Measurements from ENCODE around the gene NRTN.
"Not testable (repeated sequence)": the region's sequence is repeated elsewhere in the genome, so short reads cannot be mapped to it uniquely, and the experiment has no call there.

The NRTN gene

DNA sequence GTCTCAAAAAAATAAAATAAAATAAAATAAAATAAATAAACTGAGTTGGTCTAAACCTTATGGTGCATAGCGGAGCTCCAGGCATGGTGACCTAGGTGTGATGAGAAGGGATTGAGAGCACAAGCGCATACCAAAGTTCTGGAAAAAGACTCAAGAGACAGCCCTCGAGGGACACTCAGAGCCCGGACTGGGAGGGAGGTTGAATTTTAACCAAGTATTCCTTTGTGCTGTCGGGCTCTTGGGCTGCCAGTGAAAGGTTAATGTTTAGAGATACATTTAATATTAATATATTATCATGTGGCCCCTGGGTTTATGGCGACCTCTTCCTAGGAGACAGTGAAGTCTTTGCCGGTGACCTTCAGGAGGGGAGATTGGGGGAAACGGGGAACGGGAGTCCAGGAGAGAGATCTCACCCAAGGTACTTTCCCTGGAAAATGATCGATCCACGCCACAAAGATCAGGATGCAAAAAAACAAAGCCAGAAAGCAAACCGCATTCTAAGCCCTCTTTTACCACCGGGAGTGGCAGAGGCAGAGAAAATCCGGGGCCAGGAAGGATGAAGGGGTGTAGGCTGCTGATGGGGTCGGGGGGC lies 33.0 kb downstream of the NRTN start:
- Mint-ChIP-seq H3K27me3 (peaks cover 2% of the 10 kb centered on the region), H3K27ac (no peak overlapping the region), H3K4me1 (no peaks in the 10 kb centered on the region)

DNA sequence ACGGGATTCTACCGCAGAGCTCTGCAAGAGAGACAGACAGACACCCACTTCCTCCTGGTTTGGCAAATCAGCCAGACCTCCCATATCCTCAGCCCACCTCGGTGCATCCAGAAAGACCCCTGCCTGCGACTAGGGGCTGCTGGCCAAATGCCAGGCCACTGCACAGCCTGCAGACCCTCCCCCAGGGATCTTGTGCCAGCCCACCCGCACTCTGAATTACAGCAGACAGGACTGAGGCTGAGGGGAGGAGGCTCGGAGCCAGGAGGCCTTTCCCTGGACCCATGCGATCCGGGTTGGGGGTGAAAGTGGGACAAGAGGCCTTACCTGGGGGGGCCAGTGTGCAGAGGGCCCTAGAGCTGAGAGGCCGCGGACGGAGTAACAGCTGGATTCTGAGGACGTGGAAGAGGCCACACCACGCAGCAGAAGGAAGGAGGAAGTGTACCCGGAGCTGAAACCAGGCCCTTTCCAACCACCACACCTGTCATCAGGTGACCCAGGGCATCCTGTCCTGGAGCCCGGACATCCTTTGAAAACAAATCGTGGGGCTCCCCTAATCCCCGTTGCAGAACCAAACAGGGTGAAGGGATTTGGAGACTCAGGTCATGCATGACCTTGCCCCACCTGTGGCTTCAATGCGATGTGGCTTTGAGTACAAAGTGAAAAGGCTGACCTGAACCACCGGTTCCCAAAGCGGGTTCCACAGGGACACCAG lies 33.6 kb downstream of the NRTN start:
- no peaks in the 10 kb centered on the region for H3K36me3 Mint-ChIP-seq
- peaks cover 2% of the 10 kb centered on the region for H3K27me3 Mint-ChIP-seq
- H3K4me1 Mint-ChIP-seq = no peaks in the 10 kb centered on the region
- no peak overlapping the region for H3K4me3 Mint-ChIP-seq
- no peaks in the 10 kb centered on the region for H3K9me3 Mint-ChIP-seq
- no peak overlapping the region for H3K27ac Mint-ChIP-seq

More for the DNA sequence above, 33.0 kb downstream of the NRTN start:
- H3K9me3 Mint-ChIP-seq = no peaks in the 10 kb centered on the region
- H3K4me3 Mint-ChIP-seq = no peak overlapping the region
- no peaks in the 10 kb centered on the region for H3K36me3 Mint-ChIP-seq

DNA sequence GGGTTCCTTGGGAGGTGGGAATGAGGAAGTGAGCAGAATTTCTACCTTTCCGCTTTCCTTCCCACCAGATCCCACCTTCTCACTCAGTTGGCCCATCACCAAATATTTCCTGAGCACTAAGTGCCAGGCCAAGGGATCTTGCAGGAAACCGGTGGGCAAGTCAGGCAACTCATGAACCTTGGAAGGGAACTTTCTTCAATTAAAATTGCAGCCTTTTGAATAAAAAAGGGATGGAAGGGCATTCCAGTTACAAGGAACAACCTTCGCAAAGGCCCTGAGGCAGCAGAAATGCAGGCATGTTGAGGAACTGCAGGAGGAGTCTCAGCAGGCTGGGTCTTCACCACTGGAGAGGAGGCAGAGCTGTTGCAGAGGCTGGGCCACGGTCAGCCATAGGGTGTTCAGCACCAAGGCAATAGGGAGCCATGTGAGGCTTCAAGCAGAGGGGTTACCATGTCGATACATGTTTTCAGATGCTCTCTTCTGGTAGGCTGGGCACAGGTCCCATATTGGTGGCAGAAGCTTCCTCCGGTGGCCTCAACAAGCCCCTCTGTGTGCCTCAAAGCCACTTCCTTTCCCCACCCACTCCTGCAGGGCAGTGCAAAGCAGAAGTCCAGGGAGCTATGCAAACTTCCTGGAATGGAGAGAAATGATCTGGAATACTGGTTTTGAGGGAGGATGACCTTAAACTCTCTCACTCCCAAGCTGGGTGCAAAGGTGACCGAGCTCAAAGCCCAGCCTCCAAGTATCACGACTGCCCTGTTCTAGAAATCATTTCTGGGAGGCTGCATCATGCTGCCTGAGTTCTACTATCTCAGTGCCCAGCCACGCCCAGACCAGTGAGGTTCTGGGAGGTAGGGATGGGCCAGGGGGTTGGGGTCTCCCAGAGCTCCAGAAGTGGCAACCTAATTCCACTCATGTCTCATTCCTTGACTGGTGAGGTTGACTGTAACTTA lies 34.5 kb downstream of the NRTN start, which contains the start of gene FUT6:
FUT6 (minus strand) TSS at position 638 of the 953 bp plus-strand sequence. CDS start 7,135 bp downstream, outside the sequence.
- H3K27me3 Mint-ChIP-seq = peaks cover 2% of the 10 kb centered on the region
- H3K9me3 Mint-ChIP-seq = no peaks in the 10 kb centered on the region
- H3K4me1 Mint-ChIP-seq = no peaks in the 10 kb centered on the region
- no peaks in the 10 kb centered on the region for H3K36me3 Mint-ChIP-seq
- H3K4me3 Mint-ChIP-seq = no peak within 1 kb of the TSS
- no peak within 1 kb of the TSS for H3K27ac Mint-ChIP-seq

DNA sequence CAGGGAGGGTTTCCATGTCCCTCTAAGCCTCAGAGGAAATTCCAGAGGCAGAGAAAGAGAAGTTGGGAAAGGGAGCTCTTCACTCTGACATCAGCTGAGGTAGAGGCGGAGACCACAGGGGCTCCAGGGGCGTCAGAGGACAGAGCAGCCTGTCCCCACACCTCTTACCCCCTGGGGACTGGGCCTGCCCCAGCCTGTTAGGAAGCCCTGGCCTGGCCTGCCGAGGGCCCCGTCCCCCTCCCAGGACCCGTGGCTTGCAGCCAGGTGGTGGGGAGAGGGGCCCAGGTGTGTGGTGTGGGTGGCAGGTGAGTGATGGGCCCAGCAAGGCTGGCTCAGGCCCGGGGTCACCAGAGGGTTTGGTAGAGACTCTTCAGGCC lies 36.9 kb downstream of the NRTN start:
- H3K4me3 Mint-ChIP-seq, H3K27me3 Mint-ChIP-seq, H3K36me3 Mint-ChIP-seq, H3K27ac Mint-ChIP-seq, H3K4me1 Mint-ChIP-seq, H3K9me3 Mint-ChIP-seq: not testable (repeated sequence)

DNA sequence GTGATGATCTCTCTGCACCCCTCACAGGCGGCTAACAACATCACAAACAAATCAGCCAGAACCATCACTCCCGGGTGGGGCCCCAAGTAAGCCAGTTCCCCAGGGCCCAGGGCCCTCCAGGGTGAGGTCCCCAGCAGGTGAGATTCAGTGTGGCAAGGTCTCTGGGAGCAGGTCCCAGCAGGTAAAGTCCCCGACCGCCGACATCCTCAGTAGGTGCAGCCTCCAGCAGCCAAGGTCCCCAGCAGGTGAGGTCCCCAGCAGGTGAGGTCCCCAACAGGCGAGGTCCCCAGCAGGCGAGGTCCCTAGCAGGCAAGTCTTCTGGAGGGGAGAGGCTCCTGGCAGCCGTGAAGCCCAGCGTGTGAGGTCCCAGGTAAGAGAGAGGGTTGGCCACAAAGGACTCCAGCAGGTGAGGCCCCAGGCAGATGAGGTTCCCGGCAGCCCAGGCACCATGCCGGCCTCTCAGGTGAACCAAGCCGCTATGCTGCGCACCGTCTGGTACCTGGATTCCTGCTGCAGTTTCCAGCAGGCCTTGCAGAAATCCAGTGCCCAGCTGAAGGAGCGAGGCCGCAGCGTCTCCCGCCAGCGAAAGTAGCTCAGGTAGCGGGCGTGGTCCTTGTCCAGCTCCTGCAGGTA lies 38.5 kb downstream of the NRTN start:
- Mint-ChIP-seq H3K4me3 (no peak overlapping the region), H3K9me3 (no peaks in the 10 kb centered on the region), H3K27me3 (no peaks in the 10 kb centered on the region), H3K4me1 (no peaks in the 10 kb centered on the region), H3K27ac (no peak overlapping the region), H3K36me3 (no peaks in the 10 kb centered on the region)

DNA sequence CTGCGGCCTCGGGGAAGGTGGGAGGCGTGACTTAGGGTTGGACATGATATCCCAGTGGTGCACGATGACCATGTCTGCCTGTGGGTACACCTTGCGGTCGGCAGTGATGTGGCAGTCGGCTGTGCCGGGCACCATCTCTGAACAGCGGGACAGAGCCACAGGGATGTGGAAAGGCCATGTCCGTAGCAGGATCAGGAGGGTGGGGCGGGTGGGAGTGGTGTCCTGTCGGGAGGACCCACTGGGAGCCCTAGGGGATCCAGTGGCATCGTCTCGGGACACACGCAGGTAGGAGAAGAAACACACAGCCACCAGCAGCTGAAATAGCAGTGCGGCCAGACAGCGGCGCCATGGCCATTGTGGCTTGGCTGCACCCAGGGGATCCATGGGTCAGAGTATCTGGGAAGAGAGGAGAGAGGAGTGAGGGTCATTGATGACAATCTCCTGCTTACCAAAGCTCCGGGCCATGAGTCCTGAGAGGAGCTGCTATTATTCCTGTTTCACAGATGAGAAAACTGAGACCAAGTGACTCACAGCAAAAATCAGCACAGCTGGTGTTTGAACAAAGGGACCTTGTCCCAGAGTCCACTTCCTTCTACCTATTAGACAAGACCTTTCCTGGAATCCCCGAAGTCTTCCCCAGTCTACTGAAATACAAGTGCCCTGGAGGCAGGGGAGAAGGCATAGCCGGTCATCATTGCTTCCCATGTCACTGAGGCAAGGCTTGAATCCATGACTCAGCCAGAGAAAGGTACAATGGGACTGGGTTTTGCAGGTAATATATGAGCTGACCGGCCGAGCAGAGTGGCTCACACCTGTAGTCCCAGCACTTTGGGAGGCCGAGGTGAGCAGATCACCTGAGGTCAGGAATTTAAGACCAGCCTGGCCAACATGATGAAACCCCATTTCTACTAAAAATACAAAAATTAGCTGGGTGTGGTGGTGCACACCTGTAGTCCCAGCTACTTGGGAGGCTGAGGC lies 39.9 kb downstream of the NRTN start:
- Mint-ChIP-seq H3K9me3 (no peaks in the 10 kb centered on the region), H3K4me3 (no peak overlapping the region), H3K27me3 (no peaks in the 10 kb centered on the region), H3K4me1 (no peaks in the 10 kb centered on the region), H3K36me3 (no peaks in the 10 kb centered on the region), H3K27ac (no peak overlapping the region)

DNA sequence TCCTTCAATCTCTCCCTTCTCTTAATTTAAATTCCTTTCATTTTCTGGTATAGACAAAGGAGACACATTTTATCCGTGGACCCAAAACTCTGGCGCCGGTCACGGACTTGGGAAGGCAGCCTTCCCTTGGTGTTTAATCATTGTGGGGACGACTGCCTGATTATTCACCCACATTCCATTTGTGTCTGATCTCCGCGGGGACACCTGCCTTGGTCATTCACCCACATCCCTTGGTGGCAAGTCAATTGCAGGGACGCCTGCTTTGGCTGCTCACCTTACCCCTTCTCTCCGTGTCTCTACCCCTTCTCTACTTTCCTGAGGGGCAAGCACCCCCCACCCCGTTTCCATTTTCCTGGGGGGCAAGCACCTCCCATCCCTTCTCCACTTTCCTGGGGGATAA lies 43.0 kb downstream of the NRTN start:
- not testable (repeated sequence) for H3K4me3 Mint-ChIP-seq, H3K4me1 Mint-ChIP-seq, H3K27ac Mint-ChIP-seq, H3K27me3 Mint-ChIP-seq, H3K36me3 Mint-ChIP-seq, H3K9me3 Mint-ChIP-seq

DNA sequence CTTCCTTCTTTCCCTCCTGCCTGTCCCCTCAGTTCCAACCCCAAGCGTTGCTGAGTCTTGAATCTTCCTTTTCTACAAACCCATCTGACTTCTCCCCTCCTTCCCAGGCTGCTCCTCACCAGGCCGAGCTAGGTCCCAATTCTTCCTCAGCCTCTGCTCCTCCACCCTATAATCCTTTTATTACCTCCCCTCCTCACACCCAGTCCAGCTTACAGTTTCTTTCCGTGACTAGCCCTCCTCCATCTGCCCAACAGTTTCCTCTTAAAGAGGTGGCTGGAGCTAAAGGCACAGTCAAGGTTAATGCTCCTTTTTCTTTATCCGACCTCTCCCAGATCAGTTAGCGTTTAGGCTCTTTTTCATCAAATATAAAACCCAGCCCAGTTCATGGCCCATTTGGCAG lies 43.8 kb downstream of the NRTN start:
- H3K27me3 Mint-ChIP-seq, H3K4me3 Mint-ChIP-seq: not testable (repeated sequence)

GRCh38 chr19:5850189-5850588 lies 45.3 kb downstream of the NRTN start:
- Mint-ChIP-seq H3K9me3 (no peaks in the 10 kb centered on the region), H3K27me3 (no peaks in the 10 kb centered on the region), H3K4me3 (no peak overlapping the region), H3K4me1 (no peaks in the 10 kb centered on the region), H3K36me3 (no peaks in the 10 kb centered on the region), H3K27ac (no peak overlapping the region)

More for the DNA sequence above, 43.8 kb downstream of the NRTN start:
- not testable (repeated sequence) for H3K36me3 Mint-ChIP-seq, H3K4me1 Mint-ChIP-seq, H3K27ac Mint-ChIP-seq, H3K9me3 Mint-ChIP-seq

DNA sequence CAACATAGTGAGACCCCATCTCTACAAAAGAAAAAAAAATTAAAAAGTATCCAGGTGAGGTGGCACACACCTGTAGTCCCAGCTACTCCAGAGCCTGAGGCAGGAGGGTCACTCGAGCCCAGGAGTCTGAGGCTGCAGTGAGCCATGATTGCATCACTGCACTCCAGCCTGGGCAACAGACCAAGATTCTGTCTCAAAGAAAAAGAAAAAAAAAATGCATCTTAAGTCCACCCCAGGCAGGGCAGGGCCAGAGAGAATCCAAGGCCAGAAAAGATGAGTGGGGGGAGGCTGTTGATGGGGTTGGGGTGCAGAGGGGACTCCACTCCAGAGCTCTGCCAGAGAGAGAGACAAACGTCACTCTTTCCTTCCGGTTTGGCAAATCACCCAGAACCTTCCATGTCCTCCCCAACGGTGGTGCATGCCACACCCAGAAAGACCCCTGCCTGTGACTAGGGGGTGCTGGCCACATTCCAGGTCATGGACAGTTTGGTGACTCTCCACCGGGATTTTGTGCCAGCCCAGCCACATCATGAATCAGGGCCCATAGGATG lies 46.0 kb downstream of the NRTN start:
- H3K27me3 Mint-ChIP-seq = no peaks in the 10 kb centered on the region
- no peaks in the 10 kb centered on the region for H3K4me1 Mint-ChIP-seq
- H3K4me3 Mint-ChIP-seq = no peak overlapping the region
- no peaks in the 10 kb centered on the region for H3K9me3 Mint-ChIP-seq
- no peak overlapping the region for H3K27ac Mint-ChIP-seq
- H3K36me3 Mint-ChIP-seq = no peaks in the 10 kb centered on the region

DNA sequence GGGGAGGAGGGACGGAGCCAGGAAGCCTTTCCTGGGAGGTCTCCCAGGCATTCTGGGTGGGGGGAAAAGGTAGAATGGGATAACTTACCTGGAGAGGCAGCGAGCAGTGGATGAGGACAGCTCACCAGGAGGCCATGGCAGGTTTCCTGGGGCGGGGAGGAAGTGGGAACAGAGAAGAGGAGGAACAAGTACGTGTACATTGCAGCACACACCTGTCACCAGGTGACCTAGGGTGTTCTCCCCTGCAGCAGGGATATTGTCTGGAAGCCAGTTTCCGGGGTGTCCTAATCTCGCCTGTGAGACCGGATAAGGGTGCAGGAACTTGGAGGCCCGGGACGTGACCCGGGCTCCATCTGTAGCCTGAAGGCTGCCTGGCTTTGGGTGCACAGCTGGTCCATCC lies 46.4 kb downstream of the NRTN start, which contains the start of gene FUT3:
FUT3 (minus strand) TSS at position 148 of the 400 bp plus-strand sequence.
- Mint-ChIP-seq H3K9me3 (no peaks in the 10 kb centered on the region), H3K27ac (no peak within 1 kb of the TSS), H3K36me3 (no peaks in the 10 kb centered on the region), H3K4me3 (no peak within 1 kb of the TSS), H3K27me3 (no peaks in the 10 kb centered on the region), H3K4me1 (no peaks in the 10 kb centered on the region)

- H3K27me3 Mint-ChIP-seq, H3K27ac Mint-ChIP-seq, H3K9me3 Mint-ChIP-seq, H3K36me3 Mint-ChIP-seq, H3K4me3 Mint-ChIP-seq, H3K4me1 Mint-ChIP-seq: not testable (repeated sequence)
These were observed 49.3 kb downstream of the NRTN start for GRCh38 chr19:5854121-5854520.

GRCh38 chr19:5855151-5855550 lies 50.3 kb downstream of the NRTN start:
- not testable (repeated sequence) for H3K36me3 Mint-ChIP-seq, H3K27me3 Mint-ChIP-seq, H3K4me1 Mint-ChIP-seq, H3K27ac Mint-ChIP-seq, H3K4me3 Mint-ChIP-seq, H3K9me3 Mint-ChIP-seq

DNA sequence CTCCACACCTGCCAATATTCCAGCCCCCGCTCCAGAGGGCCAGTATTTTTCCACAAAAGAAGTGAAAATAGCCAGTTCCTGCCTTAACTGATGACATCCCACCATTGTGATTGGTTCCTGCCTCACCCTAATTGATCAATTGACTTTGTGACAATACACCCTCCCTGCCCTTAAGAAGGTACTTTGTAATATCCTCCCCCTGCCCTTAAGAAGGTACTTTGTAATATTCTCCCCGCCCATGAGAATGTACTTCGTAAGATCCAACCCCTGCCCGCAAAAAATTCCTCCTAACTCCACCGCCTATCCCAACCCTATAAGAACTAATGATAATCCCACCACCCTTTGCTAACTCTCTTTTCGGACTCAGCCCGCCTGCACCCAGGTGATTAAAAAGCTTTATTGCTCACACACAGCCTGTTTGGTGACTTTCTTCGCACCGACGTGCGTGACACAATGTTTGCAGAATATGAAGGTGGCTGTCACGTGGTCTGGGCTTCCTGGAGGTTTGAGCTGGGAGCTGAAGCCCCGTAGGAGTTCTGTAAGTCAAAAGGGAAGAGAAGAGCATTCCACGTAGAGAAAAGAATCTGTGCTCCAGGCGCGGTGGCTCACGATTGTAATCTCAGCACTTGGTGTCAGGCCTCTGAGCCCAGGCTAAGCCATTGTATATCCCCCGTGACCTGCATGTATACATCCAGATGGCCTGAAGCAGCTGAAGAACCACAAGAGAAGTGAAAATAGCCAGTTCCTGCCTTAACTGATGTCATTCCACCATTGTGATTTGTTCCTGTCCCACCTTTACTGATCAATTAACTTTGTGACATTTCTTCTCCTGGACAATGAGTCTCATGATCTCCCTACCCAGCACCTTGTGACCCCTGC lies 52.6 kb downstream of the NRTN start:
- Mint-ChIP-seq H3K27me3 (peaks cover 2% of the 10 kb centered on the region), H3K36me3 (no peaks in the 10 kb centered on the region)

More for the DNA sequence above, 52.6 kb downstream of the NRTN start:
- Mint-ChIP-seq H3K9me3 (no peaks in the 10 kb centered on the region), H3K27ac (no peak overlapping the region), H3K4me3 (no peak overlapping the region), H3K4me1 (no peaks in the 10 kb centered on the region)

All from activated naive CD4-positive, alpha-beta T cell treated with anti-CD3 and anti-CD28 coated beads, Interleukin-2, amount 50 U/mL, for 24 hours (primary cell).